Activated CD4-positive, CD25-positive, alpha-beta regulatory T cell (primary cell): ENCODE measurements around the gene RHCE.
"Not testable (repeated sequence)": the region's sequence is repeated elsewhere in the genome, so short reads cannot be mapped to it uniquely, and the experiment has no call there.

ENCODE experiments used
- DNase-seq, 4 experiments: peaks; one replicate each; lab custom pipeline; 2025; lab: John Stamatoyannopoulos, UW

The RHCE gene

DNA sequence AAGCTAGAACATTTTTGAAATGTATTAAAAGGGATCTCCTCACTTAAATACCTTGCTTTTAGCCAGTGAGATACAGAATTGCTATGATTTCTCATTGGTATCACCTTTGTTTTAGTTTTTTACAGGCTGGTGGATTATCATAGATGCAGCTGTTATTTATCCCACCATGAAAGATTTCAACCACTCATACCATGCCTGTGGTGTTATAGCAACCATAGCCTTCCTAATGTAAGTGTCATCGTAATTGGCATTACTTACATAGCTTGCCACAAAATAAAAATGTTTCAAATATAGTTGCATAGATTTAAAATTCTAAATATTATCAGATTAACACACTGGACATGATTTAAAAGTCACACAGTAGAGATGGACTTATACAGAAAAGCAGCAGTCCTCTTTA is 77.8 kb downstream of the RHCE start:
- DNase-seq: no peak

DNA sequence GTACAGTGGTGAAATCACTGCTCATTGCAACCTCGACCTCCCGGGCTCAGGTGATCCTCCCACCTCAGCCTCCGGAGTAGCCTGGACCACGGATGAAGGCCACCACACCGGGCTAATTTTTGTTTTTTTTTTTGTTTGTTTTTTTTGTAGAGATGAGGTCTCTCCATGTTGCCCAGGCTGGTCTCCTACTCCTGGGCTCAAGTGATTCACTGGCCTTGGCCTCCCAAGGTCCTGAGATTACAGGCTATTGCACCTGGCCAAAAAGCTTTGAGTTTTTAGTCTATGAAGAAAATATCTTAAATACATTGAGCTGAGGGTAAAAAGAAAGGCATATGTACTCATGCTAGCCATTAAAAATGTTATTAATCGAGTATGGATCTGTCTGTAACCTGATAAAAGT is 78.9 kb downstream of the RHCE start:
- DNase-seq: no peak

DNA sequence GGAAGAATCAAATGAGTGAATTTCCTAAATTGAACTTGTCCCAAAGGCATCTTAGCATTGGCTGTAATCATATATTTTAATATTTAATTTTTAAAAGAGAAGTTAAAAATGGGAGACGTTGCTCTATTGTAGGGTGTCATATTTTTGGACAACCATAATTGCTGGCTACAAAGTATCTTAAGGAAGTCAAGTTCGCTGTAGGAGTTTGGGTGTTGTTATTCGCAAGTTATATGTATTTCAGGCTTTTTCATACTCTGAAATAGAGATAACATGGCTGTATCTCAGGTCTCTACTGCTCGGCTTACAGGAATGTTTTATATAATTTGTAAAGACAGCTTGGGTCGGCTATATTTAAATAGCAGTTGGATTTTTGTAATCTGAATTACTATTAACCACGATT is 81.6 kb downstream of the RHCE start:
- no peak for DNase-seq

DNA sequence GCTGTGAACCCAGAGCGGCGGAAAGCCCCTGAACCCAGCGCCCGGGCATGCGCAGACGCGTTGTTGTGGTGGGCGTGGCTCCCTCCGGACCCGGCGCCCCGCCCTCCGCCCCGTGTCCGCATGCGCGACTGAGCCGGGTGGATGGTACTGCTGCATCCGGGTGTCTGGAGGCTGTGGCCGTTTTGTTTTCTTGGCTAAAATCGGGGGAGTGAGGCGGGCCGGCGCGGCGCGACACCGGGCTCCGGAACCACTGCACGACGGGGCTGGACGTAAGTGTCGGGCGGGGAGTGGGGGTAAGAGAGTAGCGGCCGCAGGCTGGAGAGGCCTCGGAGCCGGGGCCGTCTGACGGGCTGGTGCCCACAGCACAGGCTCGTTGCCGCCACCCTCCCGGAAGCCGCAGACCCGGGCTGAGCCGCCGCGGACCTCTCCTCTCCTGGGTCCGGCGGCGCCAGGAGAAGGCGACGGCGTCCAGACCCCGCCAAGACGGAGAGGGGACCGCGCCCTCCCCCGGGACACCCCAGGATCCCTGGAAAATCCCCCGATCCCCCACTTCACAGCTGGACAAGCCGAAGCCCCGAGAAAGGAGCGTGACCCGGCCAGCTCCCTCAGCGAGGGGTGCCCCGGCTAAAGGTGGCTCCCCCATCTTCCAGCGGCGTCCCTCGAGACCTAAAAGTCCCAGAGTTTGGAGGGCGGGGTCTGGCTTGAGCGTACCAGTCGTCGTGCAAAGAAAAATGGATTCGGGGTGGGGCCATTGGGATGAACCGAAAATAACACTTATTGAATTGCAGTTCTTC is 82.2 kb downstream of the RHCE start, which contains the start of gene TMEM50A:
TMEM50A (plus strand) TSS at position 147 of the 794 bp plus-strand sequence. CDS start 2,153 bp downstream, outside the sequence.
- DNase-seq: peak; percentile 74 to 82 (median 79)

DNA sequence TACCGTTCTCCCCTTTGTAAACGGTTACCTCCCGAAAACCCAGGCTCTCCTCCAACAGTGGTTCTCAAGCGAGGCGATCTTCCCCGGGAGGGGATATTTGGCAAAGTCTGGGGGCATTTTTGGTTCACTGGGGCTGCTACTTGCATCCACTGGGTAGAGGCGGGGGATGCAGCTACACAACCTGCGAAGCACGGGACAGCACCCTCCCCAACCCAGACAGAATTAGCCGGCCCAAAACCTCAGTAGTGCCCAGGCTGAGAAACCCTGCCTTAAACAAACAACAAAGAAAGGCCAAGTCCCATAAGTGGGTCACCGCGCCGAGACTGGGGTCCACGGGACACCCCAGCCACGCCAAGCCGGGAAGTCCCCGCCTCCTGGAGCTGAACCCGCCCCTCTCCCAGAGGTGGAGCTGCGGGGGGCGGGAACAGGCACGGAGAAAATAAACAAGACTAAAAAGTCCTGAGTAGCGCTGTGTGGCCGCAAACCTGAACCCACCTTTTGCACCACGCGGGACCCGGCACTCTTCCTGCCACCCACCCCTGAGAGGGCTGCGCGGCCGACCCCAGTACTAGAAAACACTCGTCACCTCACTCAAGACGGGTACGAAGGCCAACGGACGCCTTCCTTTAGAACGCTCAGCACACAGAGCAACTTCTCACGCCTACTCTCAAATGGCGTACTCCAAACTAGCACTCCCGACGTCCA is 83.0 kb downstream of the RHCE start:
- not testable (repeated sequence) for DNase-seq

DNA sequence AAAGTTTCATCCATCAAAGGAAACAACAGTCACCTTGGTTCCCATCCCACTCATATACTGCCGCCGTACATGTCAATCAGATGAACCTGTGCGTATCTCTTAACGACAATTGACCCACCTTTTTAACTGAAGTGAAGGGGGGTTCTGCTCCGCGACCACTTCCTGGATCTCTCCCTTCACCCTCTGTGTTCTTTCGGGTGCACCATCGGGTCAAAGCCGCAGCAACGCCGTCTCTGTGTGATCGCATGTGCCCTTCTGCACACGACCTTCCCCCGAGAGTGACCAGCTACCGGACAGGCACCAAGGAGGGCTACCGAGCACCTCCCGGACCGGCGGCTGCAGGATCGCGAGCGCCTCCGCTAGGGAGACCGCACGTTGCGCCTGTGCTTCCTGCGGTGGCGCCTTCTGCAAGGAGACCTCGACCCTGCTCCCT is 83.7 kb downstream of the RHCE start:
- not testable (repeated sequence) for DNase-seq

DNA sequence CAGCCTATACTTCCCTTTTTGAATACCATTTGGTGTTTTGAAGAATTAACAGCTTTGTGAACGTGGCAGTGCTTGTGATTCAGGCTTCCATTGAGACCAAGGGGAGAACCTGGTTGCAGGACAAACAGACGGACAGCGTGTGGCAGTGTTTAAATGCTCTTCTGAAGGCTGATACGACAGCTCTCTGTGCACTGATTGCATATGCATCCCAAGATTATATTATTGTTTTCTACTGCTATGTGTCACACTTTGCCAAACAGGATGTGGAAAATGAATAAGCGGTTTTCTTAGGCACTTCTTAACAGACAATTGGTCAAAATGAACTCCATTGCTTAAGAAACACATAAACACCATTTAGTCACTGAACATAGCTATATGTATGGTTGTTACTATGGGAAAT is 90.7 kb downstream of the RHCE start:
- not testable (repeated sequence) for DNase-seq

DNA sequence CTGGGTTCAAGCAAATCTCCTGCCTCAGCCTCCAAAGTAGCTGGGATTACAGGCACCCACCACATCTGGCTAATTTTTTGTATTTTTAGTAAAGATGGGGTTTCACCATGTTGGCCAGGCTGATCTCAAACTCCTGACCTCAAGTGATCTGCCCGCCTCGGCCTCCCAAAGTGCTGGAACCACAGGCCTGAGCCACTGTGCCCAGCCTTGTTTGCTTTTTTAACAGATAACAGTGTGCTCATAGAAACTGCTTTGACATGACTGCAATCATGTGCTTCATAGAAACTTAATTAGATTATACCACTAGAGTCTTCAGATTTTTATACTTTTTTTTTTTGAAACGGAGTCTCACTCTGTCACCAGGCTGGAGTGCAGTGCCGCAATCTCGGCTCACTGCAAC is 91.3 kb downstream of the RHCE start:
- not testable (repeated sequence) for DNase-seq

DNA sequence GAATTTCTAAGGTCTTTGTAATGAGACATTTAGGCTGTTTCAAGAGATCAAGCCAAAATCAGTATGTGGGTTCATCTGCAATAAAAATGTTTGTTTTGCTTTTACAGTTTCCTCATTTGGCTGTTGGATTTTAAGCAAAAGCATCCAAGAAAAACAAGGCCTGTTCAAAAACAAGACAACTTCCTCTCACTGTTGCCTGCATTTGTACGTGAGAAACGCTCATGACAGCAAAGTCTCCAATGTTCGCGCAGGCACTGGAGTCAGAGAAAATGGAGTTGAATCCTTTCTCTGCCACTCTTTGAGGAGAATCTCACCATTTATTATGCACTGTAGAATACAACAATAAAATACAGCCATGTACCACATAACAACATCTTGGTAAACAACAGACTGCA is 91.8 kb downstream of the RHCE start:
- DNase-seq: not testable (repeated sequence)

DNA sequence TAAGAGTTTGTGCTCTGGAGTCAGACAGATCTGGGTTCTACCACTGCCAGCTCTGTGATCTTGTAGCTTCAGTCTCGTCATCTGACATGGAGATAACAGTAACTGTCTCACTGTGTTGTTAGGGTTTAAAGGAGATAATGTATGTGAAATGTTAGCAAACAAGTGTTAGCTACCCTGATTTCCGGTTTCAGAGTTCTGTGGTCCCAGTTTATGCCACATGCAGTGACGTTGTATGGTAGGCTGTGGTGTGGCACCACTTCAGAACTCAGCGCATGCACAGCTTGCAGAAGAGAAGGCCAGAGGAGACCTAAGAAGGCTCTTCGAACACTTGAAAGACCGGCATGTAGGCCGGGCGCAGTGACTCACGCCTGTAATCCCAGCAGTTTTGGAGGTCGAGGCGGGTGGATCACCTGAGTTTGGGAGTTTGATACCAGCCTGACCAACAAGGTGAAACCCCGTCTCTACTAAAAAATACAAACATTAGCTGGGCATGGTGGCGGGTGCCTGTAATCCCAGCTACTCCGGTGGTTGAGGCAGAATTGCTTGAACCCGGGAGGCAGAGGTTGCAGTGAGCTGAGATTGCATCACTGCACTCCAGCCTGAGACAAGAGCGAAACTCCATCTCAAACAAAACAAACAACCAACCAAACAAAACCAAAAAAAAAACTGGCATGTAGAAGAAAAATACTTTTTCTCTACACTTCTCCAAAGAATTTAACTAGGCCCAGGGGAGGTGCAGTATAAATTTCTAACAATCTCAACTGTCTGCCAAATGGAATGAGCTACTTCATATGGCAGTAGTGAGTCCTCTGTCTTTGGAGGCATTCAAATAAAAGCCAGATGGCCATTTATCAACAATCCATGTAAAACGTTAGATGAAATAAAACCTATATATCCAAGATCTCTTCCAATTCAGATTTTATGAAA is 92.5 kb downstream of the RHCE start:
- not testable (repeated sequence) for DNase-seq

DNA sequence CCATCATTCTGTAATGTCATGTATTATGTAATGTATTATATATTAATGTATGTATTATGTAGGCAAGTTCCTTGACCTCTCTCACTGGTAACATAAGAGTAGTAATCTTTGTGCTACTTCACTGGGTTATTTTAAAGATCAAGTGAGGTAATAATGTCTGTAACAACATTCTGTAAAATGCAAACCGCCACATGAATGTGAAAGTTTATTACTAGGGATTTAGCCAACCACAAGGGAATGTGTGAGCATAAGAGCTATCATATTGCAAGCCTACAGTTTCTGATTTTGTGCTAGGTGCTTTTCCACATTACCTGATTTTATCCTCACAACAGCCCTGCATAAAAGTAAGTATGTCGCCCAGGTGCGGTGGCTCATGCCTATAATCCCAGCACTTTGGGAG is 96.2 kb downstream of the RHCE start:
- not testable (repeated sequence) for DNase-seq

DNA sequence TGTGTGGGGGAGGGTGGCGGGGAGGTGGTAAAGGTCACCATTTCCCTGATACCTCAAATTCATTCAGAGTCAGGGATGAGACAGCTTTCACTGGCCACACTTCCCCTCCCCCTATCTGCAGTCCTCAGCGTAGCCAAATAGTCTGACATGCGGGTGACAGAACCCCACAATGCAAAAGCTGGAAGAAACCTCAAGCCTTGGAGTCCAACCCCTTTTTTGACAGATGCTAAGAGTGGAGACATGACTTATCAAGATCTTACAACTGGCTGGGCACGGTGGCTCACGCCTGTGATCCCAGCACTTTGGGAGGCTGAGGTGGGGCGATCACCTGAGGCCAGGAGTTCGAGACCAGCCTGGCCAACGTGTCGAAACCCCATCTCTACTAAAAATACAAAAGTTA is 98.5 kb downstream of the RHCE start:
- DNase-seq: not testable (repeated sequence)

DNA sequence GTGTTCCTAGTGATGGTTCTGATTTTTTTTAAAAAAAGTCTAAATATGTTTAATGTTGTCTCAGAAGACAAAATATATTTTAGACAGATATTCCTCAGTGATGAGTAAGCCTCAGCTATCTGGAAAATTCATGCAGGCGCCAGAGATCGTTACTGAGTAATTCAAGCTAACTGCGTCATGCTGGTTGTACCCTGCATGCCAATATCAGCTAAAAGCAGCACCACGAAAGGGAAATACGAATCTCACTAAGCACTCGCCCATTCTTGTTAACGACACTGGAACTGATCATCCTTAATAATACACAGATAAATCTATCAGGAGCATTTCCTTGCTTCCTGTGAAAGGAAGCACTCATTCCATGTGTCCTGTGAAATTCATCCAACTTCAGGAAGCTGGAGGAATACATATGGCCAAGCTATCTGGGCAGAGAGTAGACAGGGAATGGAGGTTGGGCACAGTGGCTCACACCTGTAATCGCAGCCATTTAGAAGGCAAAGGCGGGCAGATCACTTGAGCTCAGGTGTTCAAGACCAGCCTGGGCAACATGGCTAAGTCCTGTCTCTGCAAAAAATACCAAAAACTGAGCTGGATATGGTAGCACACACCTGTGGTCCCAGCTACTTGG is 100.2 kb downstream of the RHCE start:
- DNase-seq: not testable (repeated sequence)

DNA sequence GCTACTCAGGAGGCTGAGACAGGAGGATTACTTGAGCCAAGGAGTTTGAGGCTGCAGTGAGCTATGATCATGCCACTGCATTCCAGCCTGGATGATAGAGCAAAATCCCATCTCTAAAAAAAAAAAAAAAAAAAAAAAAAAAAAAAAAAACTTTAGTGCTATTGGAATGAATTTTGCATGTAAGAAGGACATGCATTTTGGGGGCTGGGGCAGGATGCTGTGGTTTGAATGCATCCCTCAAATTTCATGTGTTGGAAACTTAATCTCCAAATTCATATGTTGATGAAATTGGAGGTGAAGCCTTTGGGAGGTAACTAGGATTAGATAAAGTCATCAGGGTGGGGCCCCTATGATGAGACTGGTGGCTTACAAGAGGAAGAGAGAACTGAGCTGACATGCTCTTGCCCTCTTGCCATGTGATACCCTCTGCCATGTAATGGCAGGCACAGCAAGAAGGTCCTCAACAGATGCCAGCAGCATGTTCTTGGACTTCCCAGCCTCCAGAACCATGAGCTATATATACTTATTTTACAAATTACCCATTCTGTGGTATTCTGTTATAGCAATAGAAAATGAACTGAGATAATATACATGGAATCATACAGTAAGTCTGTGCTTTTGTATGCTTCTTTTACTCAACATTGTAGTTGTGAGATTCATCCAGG is 107.7 kb downstream of the RHCE start:
- not testable (repeated sequence) for DNase-seq
